ENCODE data around the gene ZSCAN25.

- TF ChIP-seq CTCF (IDR thresholded peaks at IDR 0.05) (no peak), POLR2A (IDR thresholded peaks at IDR 0.05) (no peak)
These were observed 14.8 kb downstream of the ZSCAN25 start for GRCh38 chr7:99631295-99632109.
